Neural cell (in vitro differentiated cells): ENCODE results near the gene ADAMTS10. TPM values are rescaled to one million over a fixed set of nuclear protein-coding genes. Genes with fewer than 3 reads are reported as not detected.

ENCODE experiments used
- H2AFZ ChIP-seq: fragments of 200-600, 300-800 bp; sonication (generic), shearing (Covaris generic); 2 replicates; pipeline ENCODE4 v1.6.0; 2014; ENCODE audit warnings: low read depth, mild to moderate bottlenecking, antibody characterized with exemption, low read length, moderate library complexity
- H3F3A ChIP-seq: fragments of 200-600 bp; shearing (Covaris generic); 2 replicates; pipeline ENCODE4 v1.6.1; 2016; ENCODE audit warnings: mild to moderate bottlenecking, moderate library complexity, mixed read lengths, antibody characterized with exemption, low read length; ENCODE audit not compliant: insufficient read depth, poor library complexity, severe bottlenecking
- H3K27ac ChIP-seq: fragments of 200-600, 300-800 bp; sonication (generic), shearing (Covaris generic); 2 replicates; pipeline ENCODE4 v1.5.1; 2014; ENCODE audit warnings: mild to moderate bottlenecking, low read length, moderate library complexity
- H3K27me3 ChIP-seq: fragments of 300-800, 200-600 bp; sonication (generic), shearing (Covaris generic); 2 replicates; pipeline ENCODE4 v1.6.0; 2014; ENCODE audit warnings: mild to moderate bottlenecking, low read depth, low read length, moderate library complexity; ENCODE audit not compliant: insufficient read depth
- H3K36me3 ChIP-seq: fragments of 300-800, 200-600 bp; sonication (generic), shearing (Covaris generic); 2 replicates; pipeline ENCODE4 v1.5.1; 2014; ENCODE audit warnings: mild to moderate bottlenecking, antibody characterized with exemption, low read length, moderate library complexity; ENCODE audit not compliant: insufficient read depth
- H3K4me2 ChIP-seq: fragments of 300-800, 200-600 bp; sonication (generic), shearing (Covaris generic); 2 replicates; pipeline ENCODE4 v1.6.0; 2014; ENCODE audit warnings: mild to moderate bottlenecking, low read length
- H3K4me3 ChIP-seq: fragments of 300-800, 200-600 bp; sonication (generic), shearing (Covaris generic); 2 replicates; pipeline ENCODE4 v1.5.1; 2014; ENCODE audit warnings: mild to moderate bottlenecking, low read length, moderate library complexity
- H3K79me2 ChIP-seq: fragments of 200-600 bp; shearing (Covaris generic); replicated peaks from 2 replicates; pipeline ENCODE4 v1.6.0; 2014; ENCODE audit warnings: mild to moderate bottlenecking, low read length, moderate library complexity; ENCODE audit not compliant: insufficient read depth
- H3K9ac ChIP-seq: fragments of 300-800, 200-600 bp; sonication (generic), shearing (Covaris generic); 2 replicates; pipeline ENCODE4 v1.6.1; 2016; ENCODE audit warnings: mild to moderate bottlenecking, low read length, mixed read lengths
- H3K9me2 ChIP-seq: fragments of 200-600 bp; shearing (Covaris generic); 2 replicates; pipeline ENCODE4 v1.6.1; 2016; ENCODE audit warnings: mild to moderate bottlenecking, low read length, mixed read lengths; ENCODE audit not compliant: insufficient read depth
- H3K9me3 ChIP-seq: fragments of 200-600, 300-800 bp; sonication (generic), shearing (Covaris generic); 2 replicates; pipeline ENCODE4 v1.6.1; 2016; ENCODE audit warnings: mild to moderate bottlenecking, mixed run types, low read length, moderate library complexity, mixed read lengths
- H4K20me1 ChIP-seq: fragments of 200-600 bp; shearing (Covaris generic); 2 replicates; pipeline ENCODE4 v1.6.1; 2016; ENCODE audit warnings: mild to moderate bottlenecking, mixed run types; ENCODE audit not compliant: insufficient read depth
- CTCF ChIP-seq: fragments of 450-650 bp; IDR thresholded peaks from 2 replicates; pipeline ENCODE4 v1.5.1; 2014; ENCODE audit warnings: antibody characterized with exemption, mild to moderate bottlenecking, moderate library complexity; ENCODE audit not compliant: poor library complexity, severe bottlenecking
- EP300 ChIP-seq: fragments of 450-650 bp; conservative IDR thresholded peaks from 2 replicates; pipeline ENCODE4 v1.6.1; 2014; ENCODE audit warnings: antibody characterized with exemption, mild to moderate bottlenecking, moderate library complexity; ENCODE audit not compliant: poor library complexity, severe bottlenecking
- EZH2 ChIP-seq: fragments of 200-600, 300-800 bp; shearing (Covaris generic), sonication (generic); IDR thresholded peaks from 2 replicates; pipeline ENCODE4 v1.6.1; 2014; ENCODE audit warnings: antibody characterized with exemption, low read length, borderline replicate concordance, mild to moderate bottlenecking; ENCODE audit not compliant: insufficient read depth, poor library complexity, severe bottlenecking
- MXI1 ChIP-seq: fragments of 450-650 bp; conservative IDR thresholded peaks from 2 replicates; pipeline ENCODE4 v1.6.1; 2014; ENCODE audit warnings: antibody characterized with exemption, mild to moderate bottlenecking; ENCODE audit not compliant: poor library complexity, severe bottlenecking
- POLR2AphosphoS5 ChIP-seq: IDR thresholded peaks from 2 replicates; pipeline ENCODE4 v1.6.1; 2012
- RAD21 ChIP-seq: fragments of 450-650 bp; conservative IDR thresholded peaks from 2 replicates; pipeline ENCODE4 v1.6.1; 2014; ENCODE audit warnings: antibody characterized with exemption, mild to moderate bottlenecking, moderate library complexity
- SMC3 ChIP-seq: fragments of 450-650 bp; conservative IDR thresholded peaks from 2 replicates; pipeline ENCODE4 v1.6.1; 2014; ENCODE audit warnings: antibody characterized with exemption, mild to moderate bottlenecking, moderate library complexity; ENCODE audit not compliant: poor library complexity
- TAF1 ChIP-seq: IDR thresholded peaks from 2 replicates; pipeline ENCODE4 v1.6.1; 2012; ENCODE audit warnings: low read depth
- polyA plus RNA-seq: library from polyadenylated mRNA; depleted of rRNA; stranded (reverse); fragments of >200 nt; gene quantifications from 2 replicates; pipeline ENCODE4 v1.2.3, GENCODE V29; 2014
- TF ChIP-seq, protein P1 (sequence below): IDR thresholded peaks from 2 replicates; pipeline ENCODE4 v1.6.1; 2012; ENCODE audit warnings: borderline replicate concordance

The ADAMTS10 gene
- polyA plus RNA-seq, 1 donor from 2014 or later = 99.4 TPM

GRCh38 chr19:8544168-8544567 is 66.3 kb downstream of the ADAMTS10 start:
- Histone ChIP-seq H3K9ac (no peak overlapping the region), H3K27me3 (no peaks in the 10 kb centered on the region), H4K20me1 (no peaks in the 10 kb centered on the region), H3F3A (no peaks in the 10 kb centered on the region), H3K9me2 (no peaks in the 10 kb centered on the region), H3K9me3 (no peaks in the 10 kb centered on the region), H3K79me2 (no peaks in the 10 kb centered on the region), H3K36me3 (no peaks in the 10 kb centered on the region), H3K4me2 (no peak overlapping the region), H2AFZ (no peak overlapping the region), H3K27ac (no peak overlapping the region), H3K4me3 (no peak overlapping the region)
- TF ChIP-seq EZH2 (no peak), POLR2AphosphoS5 (no peak), RAD21 (no peak), TAF1 (no peak), CTCF (no peak), MXI1 (no peak), SMC3 (no peak), EP300 (no peak)
- TF ChIP-seq, protein P1, sequence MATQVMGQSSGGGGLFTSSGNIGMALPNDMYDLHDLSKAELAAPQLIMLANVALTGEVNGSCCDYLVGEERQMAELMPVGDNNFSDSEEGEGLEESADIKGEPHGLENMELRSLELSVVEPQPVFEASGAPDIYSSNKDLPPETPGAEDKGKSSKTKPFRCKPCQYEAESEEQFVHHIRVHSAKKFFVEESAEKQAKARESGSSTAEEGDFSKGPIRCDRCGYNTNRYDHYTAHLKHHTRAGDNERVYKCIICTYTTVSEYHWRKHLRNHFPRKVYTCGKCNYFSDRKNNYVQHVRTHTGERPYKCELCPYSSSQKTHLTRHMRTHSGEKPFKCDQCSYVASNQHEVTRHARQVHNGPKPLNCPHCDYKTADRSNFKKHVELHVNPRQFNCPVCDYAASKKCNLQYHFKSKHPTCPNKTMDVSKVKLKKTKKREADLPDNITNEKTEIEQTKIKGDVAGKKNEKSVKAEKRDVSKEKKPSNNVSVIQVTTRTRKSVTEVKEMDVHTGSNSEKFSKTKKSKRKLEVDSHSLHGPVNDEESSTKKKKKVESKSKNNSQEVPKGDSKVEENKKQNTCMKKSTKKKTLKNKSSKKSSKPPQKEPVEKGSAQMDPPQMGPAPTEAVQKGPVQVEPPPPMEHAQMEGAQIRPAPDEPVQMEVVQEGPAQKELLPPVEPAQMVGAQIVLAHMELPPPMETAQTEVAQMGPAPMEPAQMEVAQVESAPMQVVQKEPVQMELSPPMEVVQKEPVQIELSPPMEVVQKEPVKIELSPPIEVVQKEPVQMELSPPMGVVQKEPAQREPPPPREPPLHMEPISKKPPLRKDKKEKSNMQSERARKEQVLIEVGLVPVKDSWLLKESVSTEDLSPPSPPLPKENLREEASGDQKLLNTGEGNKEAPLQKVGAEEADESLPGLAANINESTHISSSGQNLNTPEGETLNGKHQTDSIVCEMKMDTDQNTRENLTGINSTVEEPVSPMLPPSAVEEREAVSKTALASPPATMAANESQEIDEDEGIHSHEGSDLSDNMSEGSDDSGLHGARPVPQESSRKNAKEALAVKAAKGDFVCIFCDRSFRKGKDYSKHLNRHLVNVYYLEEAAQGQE = no peak

DNA sequence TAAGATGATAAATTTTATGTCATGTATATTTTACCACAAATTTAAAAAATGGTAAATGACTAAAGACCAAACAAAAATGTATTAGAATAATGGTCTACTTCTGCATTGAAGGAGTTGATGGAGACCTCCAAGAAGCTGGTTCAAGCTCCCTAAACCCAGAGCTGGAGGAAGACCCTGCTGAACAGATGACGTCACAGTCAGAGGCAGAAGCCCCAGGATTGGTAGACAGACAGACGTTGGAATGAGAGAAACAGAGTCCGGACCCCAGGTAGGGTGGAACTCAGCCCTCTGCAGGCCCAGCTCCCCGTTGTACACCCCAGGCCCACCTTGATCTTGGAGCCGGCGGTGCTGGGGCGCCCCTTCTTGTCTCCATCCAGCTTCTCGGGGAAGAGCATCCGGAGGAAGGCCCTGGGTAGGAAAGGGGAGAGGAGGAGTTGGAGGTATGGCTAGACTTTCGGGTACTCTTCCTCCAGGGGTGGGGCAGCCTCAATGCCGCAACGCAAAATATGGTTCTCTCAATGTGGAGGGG is 70.8 kb downstream of the ADAMTS10 start:
- Histone ChIP-seq H3K9me3 (no peaks in the 10 kb centered on the region), H3K4me3 (no peak overlapping the region), H4K20me1 (no peaks in the 10 kb centered on the region), H3F3A (no peaks in the 10 kb centered on the region), H3K9ac (no peak overlapping the region), H3K36me3 (no peaks in the 10 kb centered on the region), H3K4me2 (no peak overlapping the region), H3K27me3 (no peaks in the 10 kb centered on the region), H3K9me2 (no peaks in the 10 kb centered on the region), H3K27ac (no peak overlapping the region), H2AFZ (no peak overlapping the region), H3K79me2 (no peaks in the 10 kb centered on the region)
- TF ChIP-seq CTCF (no peak), EZH2 (no peak), TAF1 (no peak), EP300 (no peak)
- TF ChIP-seq, protein P1 = no peak
